SK-N-MC (cell line): Measurements from ENCODE around the gene KIF26B.

Source experiments
- EZH2 ChIP-seq: fragments of 200-600 bp; sonication (generic); IDR thresholded peaks from one replicate; pipeline ENCODE4 v1.6.1; 2017; ENCODE audit warnings: antibody characterized with exemption
- POLR2AphosphoS5 ChIP-seq: IDR thresholded peaks from 2 replicates; pipeline ENCODE4 v1.6.1; 2012; ENCODE audit warnings: mild to moderate bottlenecking, low read depth, low read length, borderline replicate concordance

- TF ChIP-seq POLR2AphosphoS5 (no peak), EZH2 (no peak)
These were observed 212.1 kb downstream of the KIF26B start for GRCh38 chr1:245366886-245367285.
